ENCODE measurements around the gene LRRC55.

LRRC55 gene

GRCh38 chr11:57152134-57152533, 29.6 kb upstream of the LRRC55 start:
- H3K9me3 ChIP-seq (ENCODE audit: severe bottlenecking), result no peaks in the 10 kb centered on the region
- TF ChIP-seq CTCF (IDR thresholded peaks at IDR 0.05; ENCODE audit: low read depth, low read length), result no peak
- DNase-seq, result no peak
- no peak overlapping the region for H3K27ac ChIP-seq
- no peak overlapping the region for H3K4me3 ChIP-seq (ENCODE audit: low read depth, low read length)
- H3K27me3 ChIP-seq (ENCODE audit: insufficient read depth, low read depth, severe bottlenecking), result no peaks in the 10 kb centered on the region
- no peaks in the 10 kb centered on the region for H3K36me3 ChIP-seq

GRCh38 chr11:57153448-57153847, 28.3 kb upstream of the LRRC55 start:
- TF ChIP-seq CTCF (IDR thresholded peaks at IDR 0.05; ENCODE audit: low read depth, low read length), result no peak
- H3K27me3 ChIP-seq (ENCODE audit: insufficient read depth, low read depth, severe bottlenecking), result no peaks in the 10 kb centered on the region
- no peaks in the 10 kb centered on the region for H3K9me3 ChIP-seq (ENCODE audit: severe bottlenecking)
- H3K36me3 ChIP-seq, result no peaks in the 10 kb centered on the region
- H3K4me3 ChIP-seq (ENCODE audit: low read depth, low read length), result no peak overlapping the region
- no peak for DNase-seq
- no peak overlapping the region for H3K27ac ChIP-seq

- Histone ChIP-seq H3K9me3 (ENCODE audit: severe bottlenecking) (no peaks in the 10 kb centered on the region), H3K36me3 (no peaks in the 10 kb centered on the region), H3K27ac (no peak overlapping the region), H3K4me3 (ENCODE audit: low read depth, low read length) (no peak overlapping the region), H3K27me3 (ENCODE audit: insufficient read depth, low read depth, severe bottlenecking) (no peaks in the 10 kb centered on the region)
- TF ChIP-seq CTCF (IDR thresholded peaks at IDR 0.05; ENCODE audit: low read depth, low read length), result no peak
- DNase-seq, result no peak
Measured at GRCh38 chr11:57154739-57155138, 27.0 kb upstream of the LRRC55 start.

- no peaks in the 10 kb centered on the region for H3K9me3 ChIP-seq (ENCODE audit: severe bottlenecking)
- no peak for TF ChIP-seq CTCF (IDR thresholded peaks at IDR 0.05; ENCODE audit: low read depth, low read length)
- H3K36me3 ChIP-seq, result no peaks in the 10 kb centered on the region
- no peak overlapping the region for H3K4me3 ChIP-seq (ENCODE audit: low read depth, low read length)
- no peak overlapping the region for H3K27ac ChIP-seq
- no peak for DNase-seq
- H3K27me3 ChIP-seq (ENCODE audit: insufficient read depth, low read depth, severe bottlenecking), result no peaks in the 10 kb centered on the region
Measured at GRCh38 chr11:57155400-57155799, 26.4 kb upstream of the LRRC55 start.

DNA sequence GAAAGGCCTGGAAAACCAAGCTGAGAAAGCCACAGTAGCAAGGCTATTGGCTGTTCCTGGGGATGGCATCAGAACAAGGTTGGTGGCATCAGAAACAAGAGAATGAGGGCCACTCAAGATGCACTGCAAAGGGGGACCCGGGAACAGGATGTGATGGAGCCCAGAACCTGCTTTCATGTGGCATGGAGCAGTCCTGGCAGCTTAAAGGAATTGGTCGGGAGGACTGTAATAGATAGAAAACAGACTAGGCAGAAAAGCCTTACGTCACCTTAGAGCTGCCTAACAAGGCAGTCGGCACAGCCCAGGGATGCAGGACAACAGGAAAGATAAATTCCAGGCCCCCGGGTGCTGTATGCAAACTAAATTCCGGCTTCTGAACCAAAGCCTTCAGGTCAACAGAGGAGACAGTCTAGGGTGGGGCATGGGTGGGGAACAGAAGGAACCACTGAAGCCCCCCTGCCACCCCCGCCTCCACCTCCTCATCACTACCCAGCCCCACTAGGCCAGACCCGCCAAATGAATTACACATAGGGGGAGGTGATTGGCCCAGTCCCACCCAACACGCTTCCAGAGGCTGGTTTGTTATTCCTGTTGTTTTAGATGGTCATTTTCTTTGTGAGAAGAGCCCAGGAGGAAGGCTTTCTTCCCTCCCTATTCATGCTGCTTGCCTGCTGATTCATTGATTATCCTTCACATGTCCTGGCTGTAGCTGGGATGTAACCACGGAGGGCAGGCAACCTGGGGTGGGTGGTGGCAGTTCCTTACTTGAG, 25.7 kb upstream of the LRRC55 start:
- Histone ChIP-seq H3K27me3 (ENCODE audit: insufficient read depth, low read depth, severe bottlenecking) (no peaks in the 10 kb centered on the region), H3K36me3 (no peaks in the 10 kb centered on the region), H3K9me3 (ENCODE audit: severe bottlenecking) (no peaks in the 10 kb centered on the region), H3K4me3 (ENCODE audit: low read depth, low read length) (no peak overlapping the region), H3K27ac (no peak overlapping the region)
- DNase-seq, result no peak
- TF ChIP-seq CTCF (IDR thresholded peaks at IDR 0.05; ENCODE audit: low read depth, low read length), result no peak

- H3K4me3 ChIP-seq (ENCODE audit: low read depth, low read length), result no peak overlapping the region
- no peaks in the 10 kb centered on the region for H3K27me3 ChIP-seq (ENCODE audit: insufficient read depth, low read depth, severe bottlenecking)
- H3K9me3 ChIP-seq (ENCODE audit: severe bottlenecking), result no peaks in the 10 kb centered on the region
- no peak for TF ChIP-seq CTCF (IDR thresholded peaks at IDR 0.05; ENCODE audit: low read depth, low read length)
- H3K27ac ChIP-seq, result no peak overlapping the region
- no peaks in the 10 kb centered on the region for H3K36me3 ChIP-seq
- DNase-seq, result no peak
Measured at GRCh38 chr11:57156928-57157327, 24.8 kb upstream of the LRRC55 start.
